GM12892 (cell line): Measurements from ENCODE around the gene CYP3A5.

Experiments used
- POLR2A ChIP-seq: IDR thresholded peaks from 2 replicates; pipeline ENCODE4 v1.6.1; 2011; ENCODE audit warnings: low read depth, low read length, control low read depth
- POLR2AphosphoS5 ChIP-seq: IDR thresholded peaks from 2 replicates; pipeline ENCODE4 v1.6.1; 2011; ENCODE audit warnings: low read depth, low read length, control low read depth
- TAF1 ChIP-seq: IDR thresholded peaks from 2 replicates; pipeline ENCODE4 v1.6.1; 2011; ENCODE audit warnings: low read depth, mild to moderate bottlenecking, control low read depth, low read length, borderline replicate concordance

DNA sequence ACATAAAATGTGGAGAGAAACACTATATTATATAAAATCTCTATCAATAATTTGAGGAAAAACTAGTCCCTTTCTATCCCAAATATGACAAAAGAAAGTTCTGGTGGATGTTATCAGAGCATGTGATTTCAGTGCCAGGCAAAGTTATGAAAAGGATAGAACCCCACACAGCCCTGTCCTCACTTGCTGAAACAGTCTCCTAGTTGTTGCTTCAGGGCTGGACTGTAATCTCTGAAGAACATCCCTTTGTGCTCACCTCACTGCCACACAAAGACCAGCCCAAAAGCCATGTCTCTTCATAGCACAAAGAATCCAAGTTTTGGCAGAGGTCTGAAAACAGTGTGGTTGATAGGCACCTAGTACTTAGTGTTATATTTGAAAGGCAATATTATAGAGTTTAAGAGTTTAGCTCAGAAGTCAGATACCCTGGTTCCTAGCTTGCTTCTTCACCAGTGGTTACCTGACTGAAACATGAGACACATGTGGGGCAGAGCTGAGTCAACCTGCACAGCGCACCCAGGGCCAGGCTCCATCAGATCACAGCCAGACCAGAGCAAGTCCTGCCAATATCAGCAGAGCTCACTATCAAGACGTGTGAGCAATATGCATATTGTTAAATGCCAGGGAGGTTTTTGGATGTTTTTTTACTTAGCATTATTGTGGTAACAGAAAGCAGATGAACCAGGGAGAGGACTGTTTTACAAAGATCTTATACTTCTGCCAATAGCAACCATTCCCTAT is 30.2 kb upstream of the CYP3A5 start:
- TF ChIP-seq POLR2A (no peak), POLR2AphosphoS5 (no peak), TAF1 (no peak)
